H1 (cell line): Measurements from ENCODE around the gene NDUFA3. TPM values are rescaled to one million over a fixed set of nuclear protein-coding genes. Genes with fewer than 3 reads are reported as not detected.
A peak's percentile ranks its signal among the peaks of the same experiment; 100 is the strongest.

Source experiments
- CTCF ChIA-PET: fragments of 300-600 bp; sonication (Branson Sonifier 250); formaldehyde crosslinking; loops from one replicate; lab custom pipeline; 2021; ENCODE audit not compliant: partially characterized antibody; lab: Charles Lee
- POLR2A ChIA-PET: fragments of 300-600 bp; sonication (Branson Sonifier 250); formaldehyde crosslinking; loops from one replicate; lab custom pipeline; 2021; ENCODE audit warnings: inconsistent platforms; ENCODE audit not compliant: partially characterized antibody; lab: Charles Lee
- DNase-seq, 2 experiments: peaks; one replicate each; pipeline versions ENCODE4 v3.0.0 to v3.0.0-alpha.2; 2010 to 2022; ENCODE audit warnings: low spot score in 2 of 2, low read depth in 1 of 2, mixed read lengths in 1 of 2
- FAIRE-seq: peaks from 2 replicates; lab custom pipeline; 2011; peaks lifted over from hg19 to GRCh38; lab: Jason Lieb, UNC
- H2AFZ ChIP-seq: 2 replicates; pipeline ENCODE4 v1.8.1; 2012; ENCODE audit warnings: low read length, inconsistent platforms
- H2AK5ac ChIP-seq: 2 replicates; pipeline ENCODE4 v1.6.1; 2013; ENCODE audit warnings: low read depth, low read length
- H2BK120ac ChIP-seq: replicated peaks from 2 replicates; pipeline ENCODE3; 2013; ENCODE audit warnings: low read depth, low read length, inconsistent platforms
- H2BK12ac ChIP-seq: 2 replicates; pipeline ENCODE4 v1.6.1; 2013; ENCODE audit warnings: low read depth, low read length
- H2BK15ac ChIP-seq: 2 replicates; pipeline ENCODE4 v1.6.1; 2013; ENCODE audit warnings: low read length
- H2BK20ac ChIP-seq: 2 replicates; pipeline ENCODE4 v1.6.1; 2013; ENCODE audit warnings: low read length
- H2BK5ac ChIP-seq: 2 replicates; pipeline ENCODE4 v1.6.1; 2013; ENCODE audit warnings: low read depth, low read length
- H3K14ac ChIP-seq: 2 replicates; pipeline ENCODE4 v1.6.1; 2013; ENCODE audit warnings: inconsistent platforms; ENCODE audit not compliant: insufficient read length
- H3K18ac ChIP-seq: 2 replicates; pipeline ENCODE4 v1.6.1; 2013; ENCODE audit warnings: low read length; ENCODE audit errors: extremely low read depth
- H3K23ac ChIP-seq: 2 replicates; pipeline ENCODE4 v1.6.1; 2013; ENCODE audit warnings: inconsistent platforms; ENCODE audit not compliant: insufficient read length
- H3K23me2 ChIP-seq: 2 replicates; pipeline ENCODE4 v1.6.1; 2013; ENCODE audit warnings: low read depth, low read length
- H3K27ac ChIP-seq: 2 replicates; pipeline ENCODE4 v1.6.1; 2011; ENCODE audit warnings: low read depth, low read length, inconsistent platforms
- H3K27me3 ChIP-seq, 4 experiments: replicated peaks in 1 of 4; 1 replicate in 1 of 4; 2 replicates in 3 of 4; pipeline versions ENCODE4 v1.6.1 to v1.8.1; 2011 to 2013; ENCODE audit warnings: low read length in 3 of 4, mild to moderate bottlenecking in 3 of 4, inconsistent platforms in 2 of 4, mixed read lengths in 2 of 4, moderate library complexity in 1 of 4; ENCODE audit not compliant: control insufficient read depth in 3 of 4, insufficient read depth in 3 of 4; ENCODE audit errors: extremely low read depth in 1 of 4
- H3K36me3 ChIP-seq, 4 experiments: 2 replicates each; pipeline versions ENCODE4 v1.6.1 to v1.8.1; 2011 to 2013; ENCODE audit warnings: mild to moderate bottlenecking in 4 of 4, low read length in 3 of 4, moderate library complexity in 2 of 4, control low read depth in 1 of 4, inconsistent platforms in 1 of 4; ENCODE audit not compliant: insufficient read depth in 4 of 4, control insufficient read depth in 2 of 4
- H3K4ac ChIP-seq: replicated peaks from 2 replicates; pipeline ENCODE3; 2013; ENCODE audit warnings: low read length, low read depth, mixed read lengths, inconsistent platforms; ENCODE audit not compliant: insufficient read length
- H3K4me1 ChIP-seq, 4 experiments: replicated peaks in 1 of 4; 1 replicate in 1 of 4; 2 replicates in 3 of 4; pipeline versions ENCODE4 v1.6.1 to v1.8.1; 2011 to 2013; ENCODE audit warnings: low read length in 3 of 4, inconsistent platforms in 2 of 4, mixed read lengths in 1 of 4; ENCODE audit not compliant: insufficient read depth in 4 of 4, control insufficient read depth in 3 of 4
- H3K4me2 ChIP-seq, 2 experiments: 2 replicates each; pipeline versions ENCODE4 v1.6.1 to v1.8.1; 2011 to 2013; ENCODE audit warnings: low read depth in 2 of 2, low read length in 2 of 2, control low read depth in 1 of 2, inconsistent platforms in 1 of 2, mild to moderate bottlenecking in 1 of 2; ENCODE audit not compliant: insufficient read depth in 1 of 2
- H3K4me3 ChIP-seq, 4 experiments: fragments of 200-600, 300-600 bp in 1 of 4; sonication (generic), shearing (Covaris generic), sonication (Bioruptor Twin) in 1 of 4; 2 replicates each; pipeline versions ENCODE4 v1.5.1 to v1.8.1; 2011 to 2016; ENCODE audit warnings: low read length in 4 of 4, low read depth in 3 of 4, control low read depth in 2 of 4, inconsistent platforms in 2 of 4, mild to moderate bottlenecking in 2 of 4, mixed read lengths in 1 of 4, moderate library complexity in 1 of 4; ENCODE audit not compliant: insufficient read depth in 2 of 4; ENCODE audit errors: extremely low read depth in 1 of 4
- H3K56ac ChIP-seq: replicated peaks from 2 replicates; pipeline ENCODE3; 2013; ENCODE audit warnings: low read depth, mild to moderate bottlenecking, mixed read lengths, low read length, inconsistent platforms; ENCODE audit not compliant: insufficient read length
- H3K79me1 ChIP-seq: 2 replicates; pipeline ENCODE4 v1.6.1; 2013; ENCODE audit warnings: low read depth, low read length, control low read depth
- H3K79me2 ChIP-seq, 2 experiments: 2 replicates each; pipeline versions ENCODE4 v1.6.1 to v1.8.1; 2012 to 2013; ENCODE audit warnings: low read length in 2 of 2, mild to moderate bottlenecking in 2 of 2, inconsistent platforms in 1 of 2; ENCODE audit not compliant: insufficient read depth in 2 of 2, control insufficient read depth in 1 of 2
- H3K9ac ChIP-seq, 4 experiments: replicated peaks in 1 of 4; 1 replicate in 1 of 4; 2 replicates in 3 of 4; pipeline versions ENCODE4 v1.6.1 to v1.8.1; 2011 to 2013; ENCODE audit warnings: low read depth in 3 of 4, low read length in 3 of 4, control low read depth in 2 of 4, mild to moderate bottlenecking in 2 of 4, moderate library complexity in 2 of 4, inconsistent platforms in 1 of 4; ENCODE audit errors: extremely low read depth in 1 of 4
- H3K9me3 ChIP-seq, 2 experiments: 2 replicates each; pipeline versions ENCODE4 v1.6.1 to v1.8.1; 2012 to 2013; ENCODE audit warnings: mild to moderate bottlenecking in 2 of 2, moderate library complexity in 2 of 2, control low read depth in 1 of 2, inconsistent platforms in 1 of 2, low read depth in 1 of 2, low read length in 1 of 2, mixed read lengths in 1 of 2; ENCODE audit not compliant: insufficient read depth in 2 of 2
- H4K20me1 ChIP-seq, 2 experiments: replicated peaks in 1 of 2; 2 replicates each; pipeline versions ENCODE3 to v1.8.1; 2011 to 2013; ENCODE audit warnings: inconsistent platforms in 2 of 2, low read length in 2 of 2, mild to moderate bottlenecking in 1 of 2; ENCODE audit not compliant: insufficient read depth in 2 of 2, control insufficient read depth in 1 of 2
- H4K5ac ChIP-seq: 2 replicates; pipeline ENCODE4 v1.6.1; 2013; ENCODE audit warnings: low read length, low read depth, mixed read lengths, inconsistent platforms; ENCODE audit not compliant: insufficient read length
- H4K8ac ChIP-seq: 2 replicates; pipeline ENCODE4 v1.8.0; 2013; ENCODE audit warnings: mild to moderate bottlenecking, moderate library complexity, low read length, inconsistent platforms; ENCODE audit not compliant: insufficient read depth; ENCODE audit errors: extremely low read depth
- H4K91ac ChIP-seq: replicated peaks from 2 replicates; pipeline ENCODE3; 2013; ENCODE audit warnings: low read length, mixed read lengths, inconsistent platforms; ENCODE audit not compliant: insufficient read length
- BRCA1 ChIP-seq: IDR thresholded peaks from 2 replicates; pipeline ENCODE4 v1.6.1; 2012; ENCODE audit warnings: low read depth, low read length, improper control_type of control experiment
- CREB1 ChIP-seq: IDR thresholded peaks from 2 replicates; pipeline ENCODE4 v1.6.1; 2012; ENCODE audit warnings: inconsistent platforms
- EGR1 ChIP-seq: IDR thresholded peaks from 2 replicates; pipeline ENCODE4 v1.6.1; 2011; ENCODE audit warnings: low read depth, low read length, borderline replicate concordance
- POLR2AphosphoS5 ChIP-seq: IDR thresholded peaks from 2 replicates; pipeline ENCODE4 v1.6.1; 2011; ENCODE audit warnings: low read depth, low read length
- RBBP5 ChIP-seq: IDR thresholded peaks from 2 replicates; pipeline ENCODE4 v1.7.1; 2012; ENCODE audit warnings: low read depth, mild to moderate bottlenecking, inconsistent platforms, low read length, moderate library complexity, borderline replicate concordance
- WGBS, 2 experiments: shearing (Covaris generic) in 1 of 2; methylation state at CpG; one replicate each; pipeline versions ENCODE4 v1.1.6 to v1.1.7; 2013 to 2015; ENCODE audit warnings: low lambda C conversion rate in 2 of 2, mixed read lengths in 2 of 2, inconsistent platforms in 1 of 2, low coverage in 1 of 2, missing lambda C conversion rate in 1 of 2; ENCODE audit not compliant: insufficient replicate concordance in 2 of 2, insufficient coverage in 1 of 2, insufficient read length in 1 of 2; ENCODE audit errors: extremely low coverage in 1 of 2, missing lambda C conversion rate in 1 of 2; 5-methylcytosine and 5-hydroxymethylcytosine counted together
- polyA plus RNA-seq, 7 experiments: library from polyadenylated mRNA; depleted of rRNA in 3 of 7; stranded (reverse) in 5 of 7; unstranded in 2 of 7; fragments of >200 nt in 5 of 7; fragments of 200-250 nt in 2 of 7; gene quantifications; 1 replicate in 5 of 7; 2 replicates in 1 of 7; 4 replicates in 1 of 7; pipeline versions ENCODE4 v1.2.1 to v1.2.3, GENCODE V29; 2011 to 2013; ENCODE audit warnings: missing spikeins in 2 of 7, mixed read lengths in 2 of 7
- total RNA-seq: library from RNA; stranded (reverse); fragmentation: NEBNext Ultra II Directional; extraction: Animal tissue kit (Norgen Biotek cat#: 25700); gene quantifications from 2 replicates; pipeline ENCODE4 v1.2.1, GENCODE V29; 2021

Gene NDUFA3
- total and polyA plus RNA-seq, 2 of the 8 experiments (the other 6 are each of a cell fraction or from before 2014, with no cell fraction given): 175 to 208 TPM

- no peak overlapping the region for H2AK5ac ChIP-seq
- no peak overlapping the region for H2BK120ac ChIP-seq
- H2AFZ ChIP-seq: no peak overlapping the region
- no peak overlapping the region for H2BK5ac ChIP-seq
- no peak overlapping the region for H3K9ac ChIP-seq
- no peak overlapping the region for H4K91ac ChIP-seq
- TF ChIP-seq CREB1: no peak
- TF ChIP-seq EGR1: no peak
- TF ChIP-seq RBBP5: no peak
- no peak for TF ChIP-seq BRCA1
- TF ChIP-seq POLR2AphosphoS5: 0 out of 2 replicates have a peak, but pooled peaks have one; percentile 12
- H3K18ac ChIP-seq: no peak overlapping the region
- H2BK12ac ChIP-seq: no peak overlapping the region
- no peak overlapping the region; the same call in 1 of the 2 replicates for H4K8ac ChIP-seq
- ChIA-PET CTCF (no interaction called here), POLR2A (interaction anchor here (1.1 to 14.8 kb wide), 4 partner anchors 12 to 71 kb away, joined by 3 to 348 read pairs (median 4); partner anchors contain the start of gene CNOT3)
- no peaks in the 10 kb centered on the region for H3K27me3 ChIP-seq
- no peak overlapping the region for H3K4ac ChIP-seq
- no peak overlapping the region for H3K4me2 ChIP-seq
- 94% methylated on average over 10 of the region's 25 CpGs; no CpG with 5 or more reads in 1 of the 2 experiments for WGBS, 2 experiments
- H2BK20ac ChIP-seq: no peak overlapping the region
- H3K36me3 ChIP-seq: peaks cover 33 to 74% (median 67%) of the 10 kb centered on the region in 4 experiments
- no peak overlapping the region for H3K23ac ChIP-seq
- H4K20me1 ChIP-seq: peaks cover 11 to 17% of the 10 kb centered on the region in 2 experiments
- H3K9me3 ChIP-seq: no peaks in the 10 kb centered on the region
- H3K79me2 ChIP-seq: no peaks in the 10 kb centered on the region
- H3K14ac ChIP-seq: no peak overlapping the region
- DNase-seq (no peak), FAIRE-seq (no peak)
- no peak overlapping the region for H3K56ac ChIP-seq
- no peaks in the 10 kb centered on the region for H3K23me2 ChIP-seq
- H4K5ac ChIP-seq: no peak overlapping the region
- no peaks in the 10 kb centered on the region for H3K4me1 ChIP-seq
- H2BK15ac ChIP-seq: no peak overlapping the region
- H3K79me1 ChIP-seq: no peaks in the 10 kb centered on the region; the same call in 1 of the 2 replicates
- H3K27ac ChIP-seq: no peak overlapping the region
- no peak overlapping the region for H3K4me3 ChIP-seq
These were observed 50.3 kb downstream of the NDUFA3 start for GRCh38 chr19:54152878-54153524.
